ENCODE results near the gene CHRDL2. TPM values are rescaled to one million over a fixed set of nuclear protein-coding genes. Genes with fewer than 3 reads are reported as not detected.

CHRDL2 gene
- polyA plus RNA-seq, 1 of the 3 experiments (the other 2 are of a cell fraction): not detected

DNA sequence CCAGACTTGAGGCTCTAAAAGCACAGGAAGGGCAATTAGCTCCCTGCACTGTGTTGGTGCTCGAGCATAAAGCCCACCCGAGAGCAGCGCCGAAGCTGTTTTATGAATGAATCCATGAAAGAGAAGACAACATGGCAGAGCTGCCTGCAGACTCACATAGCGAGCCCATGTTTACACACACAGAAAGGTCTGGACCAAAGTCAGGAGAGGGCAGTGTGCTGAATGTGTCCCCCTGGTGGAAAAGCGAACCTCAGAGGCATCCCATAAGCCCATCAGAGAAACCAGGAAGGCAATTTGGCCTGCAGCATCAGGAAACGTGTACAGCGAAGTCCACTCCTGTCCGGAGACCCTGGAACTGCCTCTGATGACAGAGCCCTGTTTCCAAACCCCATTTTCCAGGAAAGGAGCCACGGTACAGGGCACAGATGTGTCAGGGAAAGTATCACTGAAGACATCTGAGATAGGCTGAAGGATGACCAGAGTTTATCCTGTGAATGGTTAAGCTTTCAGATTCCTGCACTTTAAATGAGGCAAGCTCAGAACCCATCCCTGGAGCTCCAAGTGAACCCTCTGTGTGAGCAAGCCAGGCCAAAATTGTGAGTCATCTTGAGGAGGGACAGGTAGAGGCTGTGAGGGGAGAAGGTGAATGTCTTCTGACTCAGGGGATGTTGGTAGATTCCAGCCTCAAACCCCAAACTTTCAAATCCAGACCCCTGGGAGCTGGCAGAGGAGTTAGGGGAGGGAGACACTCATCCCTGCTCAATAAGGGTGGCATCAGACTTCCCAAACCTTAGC lies 36.9 kb downstream of the CHRDL2 start:
- Histone ChIP-seq H3K4me1 (ENCODE audit: control insufficient read depth in 1 of 2, insufficient read depth in 2 of 2, low read depth in 1 of 2, low read length in 1 of 2) (peaks cover 0 to 8% of the 10 kb centered on the region in 2 experiments; a peak in 1 of 4 replicates), H3K27ac (ENCODE audit: low read depth in 2 of 2, low read length in 1 of 2) (no peak overlapping the region), H3K27me3 (ENCODE audit: insufficient read depth) (no peaks in the 10 kb centered on the region), H3K9me2 (no peaks in the 10 kb centered on the region), H3K79me2 (ENCODE audit: insufficient read depth) (no peaks in the 10 kb centered on the region), H2AFZ (ENCODE audit: low read depth) (no peak overlapping the region), H3F3A (replicated peaks; ENCODE audit: insufficient read depth) (no peaks in the 10 kb centered on the region), H3K9me3 (no peaks in the 10 kb centered on the region), H3K36me3 (replicated peaks in 1 of 2; ENCODE audit: control insufficient read depth in 1 of 2, insufficient read depth in 2 of 2, low read length in 1 of 2) (no peaks in the 10 kb centered on the region), H3K4me2 (no peak overlapping the region), H3K9ac (no peak overlapping the region), H3K4me3 (ENCODE audit: low read depth in 2 of 2, low read length in 1 of 2) (no peak overlapping the region), H4K20me1 (ENCODE audit: insufficient read depth) (no peaks in the 10 kb centered on the region)
- ChIA-PET POLR2A (no interaction called here), CTCF (interaction anchor here (0.7 to 1.7 kb wide), 6 partner anchors 8 to 48 kb away, joined by 3 to 9 read pairs (median 4); no protein-coding TSS in a partner anchor)
- TF ChIP-seq, protein P1, sequence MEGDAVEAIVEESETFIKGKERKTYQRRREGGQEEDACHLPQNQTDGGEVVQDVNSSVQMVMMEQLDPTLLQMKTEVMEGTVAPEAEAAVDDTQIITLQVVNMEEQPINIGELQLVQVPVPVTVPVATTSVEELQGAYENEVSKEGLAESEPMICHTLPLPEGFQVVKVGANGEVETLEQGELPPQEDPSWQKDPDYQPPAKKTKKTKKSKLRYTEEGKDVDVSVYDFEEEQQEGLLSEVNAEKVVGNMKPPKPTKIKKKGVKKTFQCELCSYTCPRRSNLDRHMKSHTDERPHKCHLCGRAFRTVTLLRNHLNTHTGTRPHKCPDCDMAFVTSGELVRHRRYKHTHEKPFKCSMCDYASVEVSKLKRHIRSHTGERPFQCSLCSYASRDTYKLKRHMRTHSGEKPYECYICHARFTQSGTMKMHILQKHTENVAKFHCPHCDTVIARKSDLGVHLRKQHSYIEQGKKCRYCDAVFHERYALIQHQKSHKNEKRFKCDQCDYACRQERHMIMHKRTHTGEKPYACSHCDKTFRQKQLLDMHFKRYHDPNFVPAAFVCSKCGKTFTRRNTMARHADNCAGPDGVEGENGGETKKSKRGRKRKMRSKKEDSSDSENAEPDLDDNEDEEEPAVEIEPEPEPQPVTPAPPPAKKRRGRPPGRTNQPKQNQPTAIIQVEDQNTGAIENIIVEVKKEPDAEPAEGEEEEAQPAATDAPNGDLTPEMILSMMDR (IDR thresholded peaks at IDR 0.05): peak; percentile 18; the same call in 1 of the 2 replicates
- TF ChIP-seq, protein P2, sequence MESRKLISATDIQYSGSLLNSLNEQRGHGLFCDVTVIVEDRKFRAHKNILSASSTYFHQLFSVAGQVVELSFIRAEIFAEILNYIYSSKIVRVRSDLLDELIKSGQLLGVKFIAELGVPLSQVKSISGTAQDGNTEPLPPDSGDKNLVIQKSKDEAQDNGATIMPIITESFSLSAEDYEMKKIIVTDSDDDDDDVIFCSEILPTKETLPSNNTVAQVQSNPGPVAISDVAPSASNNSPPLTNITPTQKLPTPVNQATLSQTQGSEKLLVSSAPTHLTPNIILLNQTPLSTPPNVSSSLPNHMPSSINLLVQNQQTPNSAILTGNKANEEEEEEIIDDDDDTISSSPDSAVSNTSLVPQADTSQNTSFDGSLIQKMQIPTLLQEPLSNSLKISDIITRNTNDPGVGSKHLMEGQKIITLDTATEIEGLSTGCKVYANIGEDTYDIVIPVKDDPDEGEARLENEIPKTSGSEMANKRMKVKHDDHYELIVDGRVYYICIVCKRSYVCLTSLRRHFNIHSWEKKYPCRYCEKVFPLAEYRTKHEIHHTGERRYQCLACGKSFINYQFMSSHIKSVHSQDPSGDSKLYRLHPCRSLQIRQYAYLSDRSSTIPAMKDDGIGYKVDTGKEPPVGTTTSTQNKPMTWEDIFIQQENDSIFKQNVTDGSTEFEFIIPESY (IDR thresholded peaks at IDR 0.05; ENCODE audit: borderline replicate concordance, low read depth): no peak
- WGBS (ENCODE audit: low lambda C conversion rate): 89% methylated on average over 10 of the region's 10 CpGs
- no peak for DNase-seq

DNA sequence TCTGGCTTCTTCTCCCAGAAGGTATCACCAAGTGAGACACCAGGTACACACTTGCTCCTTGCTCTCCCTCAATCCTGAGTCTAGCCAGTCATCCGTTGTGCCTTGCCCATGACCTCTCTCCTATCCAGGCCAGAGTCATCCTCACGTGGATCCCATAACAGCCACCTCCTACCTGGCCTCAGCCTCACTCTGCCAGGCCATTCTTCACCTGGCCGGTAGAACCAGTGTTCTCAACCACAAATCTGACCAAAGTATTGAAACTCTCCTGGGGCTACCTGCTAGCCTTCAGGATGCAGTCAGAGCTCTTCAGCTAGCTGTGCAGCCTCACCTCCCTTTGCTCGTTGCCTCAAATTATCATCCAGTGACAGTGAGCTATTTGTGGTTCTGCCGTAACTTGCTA lies 37.7 kb downstream of the CHRDL2 start:
- Histone ChIP-seq H3K27me3 (ENCODE audit: insufficient read depth) (no peaks in the 10 kb centered on the region), H3K4me1 (ENCODE audit: control insufficient read depth in 1 of 2, insufficient read depth in 2 of 2, low read depth in 1 of 2, low read length in 1 of 2) (no peaks in the 10 kb centered on the region; a peak in 1 of 4 replicates), H2AFZ (ENCODE audit: low read depth) (no peak overlapping the region), H3K9me2 (no peaks in the 10 kb centered on the region), H3K4me2 (no peak overlapping the region), H4K20me1 (ENCODE audit: insufficient read depth) (no peaks in the 10 kb centered on the region), H3K36me3 (replicated peaks in 1 of 2; ENCODE audit: control insufficient read depth in 1 of 2, insufficient read depth in 2 of 2, low read length in 1 of 2) (no peaks in the 10 kb centered on the region), H3F3A (replicated peaks; ENCODE audit: insufficient read depth) (no peaks in the 10 kb centered on the region), H3K27ac (ENCODE audit: low read depth in 2 of 2, low read length in 1 of 2) (no peak overlapping the region), H3K4me3 (ENCODE audit: low read depth in 2 of 2, low read length in 1 of 2) (no peak overlapping the region), H3K9me3 (no peaks in the 10 kb centered on the region), H3K79me2 (ENCODE audit: insufficient read depth) (no peaks in the 10 kb centered on the region), H3K9ac (no peak overlapping the region)
- POLR2A ChIA-PET: no interaction called here
- CTCF ChIA-PET: interaction anchor here (0.7 to 1.7 kb wide), 3 partner anchors 9 to 33 kb away, joined by 3 to 9 read pairs (median 3); no protein-coding TSS in a partner anchor
- 86% methylated on average over 5 of the region's 5 CpGs for WGBS (ENCODE audit: low lambda C conversion rate)
- DNase-seq: no peak
- TF ChIP-seq TEAD4 (IDR thresholded peaks at IDR 0.05; ENCODE audit: borderline replicate concordance, insufficient read depth) (no peak), NFIC (IDR thresholded peaks at IDR 0.05; ENCODE audit: borderline replicate concordance) (no peak), TCF12 (IDR thresholded peaks at IDR 0.05) (no peak), MXI1 (IDR thresholded peaks at IDR 0.05; ENCODE audit: low read depth, low read length) (no peak), POLR2AphosphoS5 (IDR thresholded peaks at IDR 0.05; ENCODE audit: low read depth, low read length) (no peak), TAF1 (IDR thresholded peaks at IDR 0.05; ENCODE audit: borderline replicate concordance, low read depth, low read length) (no peak), EP300 (IDR thresholded peaks at IDR 0.05; ENCODE audit: borderline replicate concordance in 1 of 2, low read depth in 1 of 2, low read length in 1 of 2) (no peak), JUND (IDR thresholded peaks at IDR 0.05) (no peak), FOSL2 (IDR thresholded peaks at IDR 0.05; ENCODE audit: borderline replicate concordance, low read depth) (no peak), RAD21 (IDR thresholded peaks at IDR 0.05; ENCODE audit: low read length) (no peak), ELF1 (IDR thresholded peaks at IDR 0.05) (no peak), GATA2 (CRISPR knock-in tag; IDR thresholded peaks at IDR 0.05) (no peak), MEF2A (IDR thresholded peaks at IDR 0.05; ENCODE audit: borderline replicate concordance, low read depth) (no peak), RCOR1 (IDR thresholded peaks at IDR 0.05; ENCODE audit: low read length) (no peak), FOXJ3 (CRISPR knock-in tag; IDR thresholded peaks at IDR 0.05) (no peak), FOXM1 (IDR thresholded peaks at IDR 0.05; ENCODE audit: low read depth) (no peak)
- TF ChIP-seq, protein P3, sequence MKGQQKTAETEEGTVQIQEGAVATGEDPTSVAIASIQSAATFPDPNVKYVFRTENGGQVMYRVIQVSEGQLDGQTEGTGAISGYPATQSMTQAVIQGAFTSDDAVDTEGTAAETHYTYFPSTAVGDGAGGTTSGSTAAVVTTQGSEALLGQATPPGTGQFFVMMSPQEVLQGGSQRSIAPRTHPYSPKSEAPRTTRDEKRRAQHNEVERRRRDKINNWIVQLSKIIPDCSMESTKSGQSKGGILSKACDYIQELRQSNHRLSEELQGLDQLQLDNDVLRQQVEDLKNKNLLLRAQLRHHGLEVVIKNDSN (IDR thresholded peaks at IDR 0.05; ENCODE audit: borderline replicate concordance, low read depth): no peak
- TF ChIP-seq, protein P4, sequence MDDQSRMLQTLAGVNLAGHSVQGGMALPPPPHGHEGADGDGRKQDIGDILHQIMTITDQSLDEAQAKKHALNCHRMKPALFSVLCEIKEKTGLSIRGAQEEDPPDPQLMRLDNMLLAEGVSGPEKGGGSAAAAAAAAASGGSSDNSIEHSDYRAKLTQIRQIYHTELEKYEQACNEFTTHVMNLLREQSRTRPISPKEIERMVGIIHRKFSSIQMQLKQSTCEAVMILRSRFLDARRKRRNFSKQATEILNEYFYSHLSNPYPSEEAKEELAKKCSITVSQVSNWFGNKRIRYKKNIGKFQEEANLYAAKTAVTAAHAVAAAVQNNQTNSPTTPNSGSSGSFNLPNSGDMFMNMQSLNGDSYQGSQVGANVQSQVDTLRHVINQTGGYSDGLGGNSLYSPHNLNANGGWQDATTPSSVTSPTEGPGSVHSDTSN (IDR thresholded peaks at IDR 0.05): no peak
- TF ChIP-seq, protein P5, sequence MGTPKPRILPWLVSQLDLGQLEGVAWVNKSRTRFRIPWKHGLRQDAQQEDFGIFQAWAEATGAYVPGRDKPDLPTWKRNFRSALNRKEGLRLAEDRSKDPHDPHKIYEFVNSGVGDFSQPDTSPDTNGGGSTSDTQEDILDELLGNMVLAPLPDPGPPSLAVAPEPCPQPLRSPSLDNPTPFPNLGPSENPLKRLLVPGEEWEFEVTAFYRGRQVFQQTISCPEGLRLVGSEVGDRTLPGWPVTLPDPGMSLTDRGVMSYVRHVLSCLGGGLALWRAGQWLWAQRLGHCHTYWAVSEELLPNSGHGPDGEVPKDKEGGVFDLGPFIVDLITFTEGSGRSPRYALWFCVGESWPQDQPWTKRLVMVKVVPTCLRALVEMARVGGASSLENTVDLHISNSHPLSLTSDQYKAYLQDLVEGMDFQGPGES (IDR thresholded peaks at IDR 0.05; ENCODE audit: low read depth, low read length): no peak
